Neural progenitor cell (in vitro differentiated cells): Measurements from ENCODE around the gene TIMP3.

Experiments used
- EZH2phosphoT487 ChIP-seq: fragments of 200-600 bp; sonication (generic); IDR thresholded peaks from 2 replicates; pipeline ENCODE4 v1.6.1; 2017; ENCODE audit warnings: antibody characterized with exemption
- TF ChIP-seq, protein P1 (sequence below): fragments of 200-600 bp; sonication (generic); IDR thresholded peaks from 2 replicates; pipeline ENCODE4 v1.5.1; 2017; ENCODE audit warnings: antibody characterized with exemption, mild to moderate bottlenecking

DNA sequence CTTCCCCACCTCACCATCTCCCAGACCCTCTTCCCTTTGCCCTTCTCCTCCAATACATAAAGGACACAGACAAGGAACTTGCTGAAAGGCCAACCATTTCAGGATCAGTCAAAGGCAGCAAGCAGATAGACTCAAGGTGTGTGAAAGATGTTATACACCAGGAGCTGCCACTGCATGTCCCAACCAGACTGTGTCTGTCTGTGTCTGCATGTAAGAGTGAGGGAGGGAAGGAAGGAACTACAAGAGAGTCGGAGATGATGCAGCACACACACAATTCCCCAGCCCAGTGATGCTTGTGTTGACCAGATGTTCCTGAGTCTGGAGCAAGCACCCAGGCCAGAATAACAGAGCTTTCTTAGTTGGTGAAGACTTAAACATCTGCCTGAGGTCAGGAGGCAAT lies 58.2 kb downstream of the TIMP3 start:
- no peak for TF ChIP-seq EZH2phosphoT487
- TF ChIP-seq, protein P1, sequence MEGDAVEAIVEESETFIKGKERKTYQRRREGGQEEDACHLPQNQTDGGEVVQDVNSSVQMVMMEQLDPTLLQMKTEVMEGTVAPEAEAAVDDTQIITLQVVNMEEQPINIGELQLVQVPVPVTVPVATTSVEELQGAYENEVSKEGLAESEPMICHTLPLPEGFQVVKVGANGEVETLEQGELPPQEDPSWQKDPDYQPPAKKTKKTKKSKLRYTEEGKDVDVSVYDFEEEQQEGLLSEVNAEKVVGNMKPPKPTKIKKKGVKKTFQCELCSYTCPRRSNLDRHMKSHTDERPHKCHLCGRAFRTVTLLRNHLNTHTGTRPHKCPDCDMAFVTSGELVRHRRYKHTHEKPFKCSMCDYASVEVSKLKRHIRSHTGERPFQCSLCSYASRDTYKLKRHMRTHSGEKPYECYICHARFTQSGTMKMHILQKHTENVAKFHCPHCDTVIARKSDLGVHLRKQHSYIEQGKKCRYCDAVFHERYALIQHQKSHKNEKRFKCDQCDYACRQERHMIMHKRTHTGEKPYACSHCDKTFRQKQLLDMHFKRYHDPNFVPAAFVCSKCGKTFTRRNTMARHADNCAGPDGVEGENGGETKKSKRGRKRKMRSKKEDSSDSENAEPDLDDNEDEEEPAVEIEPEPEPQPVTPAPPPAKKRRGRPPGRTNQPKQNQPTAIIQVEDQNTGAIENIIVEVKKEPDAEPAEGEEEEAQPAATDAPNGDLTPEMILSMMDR = no peak
